HFFc6 (cell line): ENCODE data around the gene EML2. TPM values are rescaled to one million over a fixed set of nuclear protein-coding genes. Genes with fewer than 3 reads are reported as not detected.
A peak's percentile ranks its signal among the peaks of the same experiment; 100 is the strongest.

Source experiments
- DNase-seq: peaks from one replicate; pipeline ENCODE4 v3.0.0-alpha.2; 2018
- H3K27ac Mint-ChIP-seq: 2 replicates; pipeline ENCODE4 v1.8.0; 2020; ENCODE audit warnings: mild to moderate bottlenecking, mixed read lengths
- H3K27me3 Mint-ChIP-seq: 2 replicates; pipeline ENCODE4 v1.8.0; 2021; ENCODE audit warnings: mild to moderate bottlenecking, moderate library complexity, mixed read lengths; ENCODE audit not compliant: insufficient read depth
- H3K36me3 Mint-ChIP-seq: 2 replicates; pipeline ENCODE4 v1.8.0; 2021; ENCODE audit warnings: low read depth, mixed read lengths
- H3K4me1 Mint-ChIP-seq: 2 replicates; pipeline ENCODE4 v1.8.0; 2020; ENCODE audit warnings: low read depth, mixed read lengths
- H3K4me3 Mint-ChIP-seq: 2 replicates; pipeline ENCODE4 v1.8.0; 2020; ENCODE audit warnings: mild to moderate bottlenecking, moderate library complexity, mixed read lengths
- H3K9me3 Mint-ChIP-seq: 2 replicates; pipeline ENCODE4 v1.8.0; 2020; ENCODE audit warnings: mild to moderate bottlenecking, mixed read lengths
- total RNA-seq, 6 experiments: library from RNA; stranded (reverse); fragmentation: NEBNext Ultra II Directional; extraction: Animal tissue kit (Norgen Biotek cat#: 25700); gene quantifications; 2 replicates in 1 of 6; 3 replicates in 5 of 6; pipeline ENCODE4 v1.2.3, GENCODE V29; 2021
- TF ChIP-seq, protein P1 (sequence below): fragments of 200-600 bp; sonication (generic); IDR thresholded peaks from 2 replicates; pipeline ENCODE4 v1.5.0; 2021; ENCODE audit warnings: antibody characterized with exemption, mild to moderate bottlenecking

The EML2 gene
- total RNA-seq, 6 experiments from 2014 or later, result 57.8 to 71.2 (median 64.7) TPM

- no peaks in the 10 kb centered on the region; the same call in 1 of the 2 replicates for H3K27me3 Mint-ChIP-seq
- H3K4me1 Mint-ChIP-seq, result peaks cover 23% of the 10 kb centered on the region
- DNase-seq, result no peak
- H3K36me3 Mint-ChIP-seq, result peaks cover 17% of the 10 kb centered on the region; the same call in 1 of the 2 replicates
- TF ChIP-seq, protein P1, sequence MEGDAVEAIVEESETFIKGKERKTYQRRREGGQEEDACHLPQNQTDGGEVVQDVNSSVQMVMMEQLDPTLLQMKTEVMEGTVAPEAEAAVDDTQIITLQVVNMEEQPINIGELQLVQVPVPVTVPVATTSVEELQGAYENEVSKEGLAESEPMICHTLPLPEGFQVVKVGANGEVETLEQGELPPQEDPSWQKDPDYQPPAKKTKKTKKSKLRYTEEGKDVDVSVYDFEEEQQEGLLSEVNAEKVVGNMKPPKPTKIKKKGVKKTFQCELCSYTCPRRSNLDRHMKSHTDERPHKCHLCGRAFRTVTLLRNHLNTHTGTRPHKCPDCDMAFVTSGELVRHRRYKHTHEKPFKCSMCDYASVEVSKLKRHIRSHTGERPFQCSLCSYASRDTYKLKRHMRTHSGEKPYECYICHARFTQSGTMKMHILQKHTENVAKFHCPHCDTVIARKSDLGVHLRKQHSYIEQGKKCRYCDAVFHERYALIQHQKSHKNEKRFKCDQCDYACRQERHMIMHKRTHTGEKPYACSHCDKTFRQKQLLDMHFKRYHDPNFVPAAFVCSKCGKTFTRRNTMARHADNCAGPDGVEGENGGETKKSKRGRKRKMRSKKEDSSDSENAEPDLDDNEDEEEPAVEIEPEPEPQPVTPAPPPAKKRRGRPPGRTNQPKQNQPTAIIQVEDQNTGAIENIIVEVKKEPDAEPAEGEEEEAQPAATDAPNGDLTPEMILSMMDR, result no peak
- H3K27ac Mint-ChIP-seq, result peak overlapping the region; percentile 98
- no peaks in the 10 kb centered on the region for H3K9me3 Mint-ChIP-seq
- H3K4me3 Mint-ChIP-seq, result peak overlapping the region; percentile 98
Observed at GRCh38 chr19:45585158-45585577, 54.0 kb downstream of the EML2 start.

DNA sequence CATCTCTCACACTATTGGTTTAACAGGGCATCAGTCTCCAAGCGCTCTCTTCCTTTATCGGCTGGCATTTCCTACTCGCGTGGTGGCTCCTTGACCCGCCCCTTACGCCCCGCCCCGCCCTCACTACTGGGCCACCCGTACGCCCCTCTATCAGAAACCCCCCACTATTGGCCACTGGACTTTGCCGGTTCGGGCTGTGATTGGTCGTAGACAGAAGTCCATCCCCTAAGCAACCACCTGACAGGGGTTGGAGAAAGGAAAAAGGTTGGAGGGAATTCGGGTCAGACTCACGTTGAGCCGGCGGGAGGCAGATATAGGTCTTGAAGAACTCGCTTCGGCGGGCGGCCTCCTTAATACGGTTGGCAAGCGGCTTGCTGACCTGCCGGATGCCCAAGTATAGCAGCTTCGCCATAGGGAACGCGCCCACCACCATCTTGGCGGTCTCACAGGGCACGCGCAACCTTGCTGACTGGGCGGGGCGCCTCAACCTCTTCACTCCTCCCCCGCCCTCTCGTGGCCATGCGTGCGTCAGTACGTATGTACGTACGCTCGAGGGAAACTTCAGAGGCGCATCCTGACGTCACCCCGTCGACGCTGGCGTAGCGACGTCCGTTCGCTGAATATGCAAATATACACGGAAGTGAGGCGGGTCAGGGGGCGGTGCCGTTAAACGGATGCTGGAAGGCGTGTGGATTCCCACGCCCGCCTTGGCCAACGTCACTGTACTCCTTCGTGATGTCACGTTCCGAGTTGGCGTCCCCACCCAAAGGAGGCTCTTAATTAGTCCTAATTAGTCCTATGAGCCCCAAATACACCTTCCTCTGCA, 54.7 kb downstream of the EML2 start, which contains the start of gene OPA3:
OPA3 (minus strand) TSS at position 471 of the 826 bp plus-strand sequence; CDS start at position 433, 38 bp downstream.
- peaks cover 23% of the 10 kb centered on the region for H3K4me1 Mint-ChIP-seq
- DNase-seq, result peak; percentile 99
- peaks cover 17% of the 10 kb centered on the region; the same call in 1 of the 2 replicates for H3K36me3 Mint-ChIP-seq
- H3K9me3 Mint-ChIP-seq, result no peaks in the 10 kb centered on the region
- H3K27ac Mint-ChIP-seq, result peak within 1 kb of the TSS; percentile 98
- H3K27me3 Mint-ChIP-seq, result no peaks in the 10 kb centered on the region; the same call in 1 of the 2 replicates
- TF ChIP-seq, protein P1, result peak; percentile 40; the same call in 1 of the 2 replicates
- H3K4me3 Mint-ChIP-seq, result peak within 1 kb of the TSS; percentile 98

DNA sequence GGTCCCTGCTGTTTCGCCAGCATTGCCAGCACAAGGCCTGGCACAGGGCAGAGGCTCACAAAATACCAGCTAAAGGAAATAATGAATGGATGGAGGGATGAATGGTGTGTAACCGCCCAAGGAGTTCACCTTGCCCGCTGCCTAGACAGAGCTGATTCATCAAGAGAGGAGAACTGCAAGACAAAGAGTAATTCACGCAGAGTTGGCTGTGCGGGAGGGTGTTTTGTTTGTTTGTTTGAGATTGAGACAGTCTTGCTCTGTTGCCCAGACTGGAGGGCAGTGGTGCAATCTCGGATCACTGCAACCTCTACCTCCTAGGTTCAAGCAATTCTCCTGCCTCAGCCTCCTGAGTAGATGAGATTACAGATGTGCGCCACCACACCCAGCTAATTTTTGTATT, 57.6 kb downstream of the EML2 start:
- no peaks in the 10 kb centered on the region for H3K9me3 Mint-ChIP-seq
- TF ChIP-seq, protein P1, result no peak
- no peaks in the 10 kb centered on the region; the same call in 1 of the 2 replicates for H3K27me3 Mint-ChIP-seq
- peaks cover 20% of the 10 kb centered on the region; the same call in 1 of the 2 replicates for H3K36me3 Mint-ChIP-seq
- no peak for DNase-seq
- H3K27ac Mint-ChIP-seq, result peak overlapping the region; percentile 42
- H3K4me3 Mint-ChIP-seq, result no peak overlapping the region
- H3K4me1 Mint-ChIP-seq, result peaks cover 52% of the 10 kb centered on the region

GRCh38 chr19:45578861-45579260, 60.3 kb downstream of the EML2 start:
- Mint-ChIP-seq H3K4me3 (peak overlapping the region; percentile 54), H3K27me3 (no peaks in the 10 kb centered on the region; the same call in 1 of the 2 replicates), H3K36me3 (peaks cover 22% of the 10 kb centered on the region; the same call in 1 of the 2 replicates), H3K27ac (peak overlapping the region; percentile 93), H3K9me3 (no peaks in the 10 kb centered on the region), H3K4me1 (peaks cover 46% of the 10 kb centered on the region)
- TF ChIP-seq, protein P1, result no peak
- no peak for DNase-seq

DNA sequence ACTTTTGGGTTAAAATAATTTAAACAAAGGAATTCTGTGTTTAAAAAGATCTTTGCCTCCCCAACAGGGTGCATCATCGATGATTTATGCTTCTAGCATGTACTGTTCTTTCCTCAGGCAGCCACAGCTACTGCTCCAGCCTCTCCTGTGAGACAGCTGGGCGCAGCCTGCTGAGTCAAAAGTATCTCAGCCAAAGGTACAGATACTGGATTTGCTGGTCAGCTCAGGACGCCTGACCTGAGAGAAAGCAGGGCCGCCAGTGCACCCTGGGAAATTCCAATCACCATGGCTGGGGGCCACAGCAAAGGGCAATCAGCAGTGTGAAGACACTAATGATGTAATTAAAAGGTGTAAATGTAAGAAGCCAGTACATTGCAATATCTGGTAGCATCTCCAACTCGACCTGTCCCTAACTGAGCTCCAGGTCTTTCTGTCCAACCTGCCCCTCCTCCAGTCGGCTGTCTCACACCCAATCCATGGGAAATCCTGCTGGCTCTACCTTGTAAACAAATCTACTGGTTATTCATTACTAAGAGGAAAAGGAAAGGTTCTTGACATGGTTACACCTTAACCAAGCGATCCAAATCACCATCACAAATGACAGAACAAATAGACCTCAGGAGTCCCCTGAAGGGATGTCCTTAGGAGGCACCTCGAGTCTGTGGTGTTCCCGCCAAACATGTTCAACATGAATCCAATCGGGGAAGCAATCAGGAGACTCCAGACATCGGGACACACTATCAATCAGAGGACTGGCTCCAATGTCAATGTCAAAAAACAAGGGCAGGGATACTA, 61.9 kb downstream of the EML2 start:
- peak; percentile 96 for DNase-seq
- Mint-ChIP-seq H3K27me3 (no peaks in the 10 kb centered on the region; the same call in 1 of the 2 replicates), H3K9me3 (no peaks in the 10 kb centered on the region), H3K4me3 (peak overlapping the region; percentile 77), H3K36me3 (peaks cover 14% of the 10 kb centered on the region; the same call in 1 of the 2 replicates), H3K27ac (peak overlapping the region; percentile 93), H3K4me1 (peaks cover 34% of the 10 kb centered on the region)
- TF ChIP-seq, protein P1, result no peak
